Lower leg skin (tissue), 3 donors: ENCODE data around the gene LIN54.

Source experiments
- POLR2A ChIP-seq, 2 donors: fragments of 450-650 bp; IDR thresholded peaks; one replicate each; pipeline ENCODE4 v1.6.1; 2016 to 2017; ENCODE audit warnings: antibody characterized with exemption in 2 of 2, mild to moderate bottlenecking in 1 of 2, moderate library complexity in 1 of 2
- TF ChIP-seq, protein P1 (sequence below), 3 donors: fragments of 450-650 bp; IDR thresholded peaks; one replicate each; pipeline ENCODE4 v1.5.1; 2016; ENCODE audit warnings: antibody characterized with exemption in 3 of 3, mild to moderate bottlenecking in 3 of 3, moderate library complexity in 2 of 3

DNA sequence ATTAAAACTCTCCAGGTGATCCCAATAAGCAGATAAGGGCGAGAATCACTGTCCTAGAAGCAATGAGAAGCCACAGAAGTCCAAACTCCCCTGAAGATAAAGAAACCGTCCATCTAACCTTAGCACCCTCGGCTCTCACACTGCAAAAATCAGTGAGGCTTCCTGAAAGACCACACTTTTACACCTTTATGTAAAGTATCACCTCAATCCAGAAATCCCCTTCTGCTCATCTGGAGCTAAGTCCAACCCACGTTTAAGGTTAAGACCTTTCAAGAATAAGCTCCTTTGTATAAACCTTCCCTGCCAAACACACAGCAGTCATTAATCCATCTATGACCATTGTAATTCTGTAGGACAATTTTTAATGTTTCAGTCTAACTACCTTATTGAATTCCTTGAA, 41.7 kb downstream of the LIN54 start:
- TF ChIP-seq, protein P1, sequence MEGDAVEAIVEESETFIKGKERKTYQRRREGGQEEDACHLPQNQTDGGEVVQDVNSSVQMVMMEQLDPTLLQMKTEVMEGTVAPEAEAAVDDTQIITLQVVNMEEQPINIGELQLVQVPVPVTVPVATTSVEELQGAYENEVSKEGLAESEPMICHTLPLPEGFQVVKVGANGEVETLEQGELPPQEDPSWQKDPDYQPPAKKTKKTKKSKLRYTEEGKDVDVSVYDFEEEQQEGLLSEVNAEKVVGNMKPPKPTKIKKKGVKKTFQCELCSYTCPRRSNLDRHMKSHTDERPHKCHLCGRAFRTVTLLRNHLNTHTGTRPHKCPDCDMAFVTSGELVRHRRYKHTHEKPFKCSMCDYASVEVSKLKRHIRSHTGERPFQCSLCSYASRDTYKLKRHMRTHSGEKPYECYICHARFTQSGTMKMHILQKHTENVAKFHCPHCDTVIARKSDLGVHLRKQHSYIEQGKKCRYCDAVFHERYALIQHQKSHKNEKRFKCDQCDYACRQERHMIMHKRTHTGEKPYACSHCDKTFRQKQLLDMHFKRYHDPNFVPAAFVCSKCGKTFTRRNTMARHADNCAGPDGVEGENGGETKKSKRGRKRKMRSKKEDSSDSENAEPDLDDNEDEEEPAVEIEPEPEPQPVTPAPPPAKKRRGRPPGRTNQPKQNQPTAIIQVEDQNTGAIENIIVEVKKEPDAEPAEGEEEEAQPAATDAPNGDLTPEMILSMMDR (IDR thresholded peaks at IDR 0.05), result no peak
- no peak for TF ChIP-seq POLR2A (IDR thresholded peaks at IDR 0.05)
